Measurements from ENCODE around the gene LUC7L2.

- TF ChIP-seq CTCF (optimal IDR thresholded peaks at IDR 0.05 in 1 of 3, IDR thresholded peaks at IDR 0.05 in 1 of 3, conservative IDR thresholded peaks at IDR 0.05 in 1 of 3; ENCODE audit: extremely low read depth in 1 of 3, insufficient read depth in 2 of 3, low read length in 3 of 3) = no peak
- no peak for TF ChIP-seq EZH2 (IDR thresholded peaks at IDR 0.05; ENCODE audit: low read length)
Observed at GRCh38 chr7:139362981-139363380, 3.3 kb downstream of the LUC7L2 start.
